Loucy (cell line): ENCODE results near the gene VANGL2.

Experiments used
- H2AFZ ChIP-seq: fragments of 200-600 bp; sonication (generic); 2 replicates; pipeline ENCODE4 v1.6.0; 2016; ENCODE audit warnings: antibody characterized with exemption, mild to moderate bottlenecking, low read length, moderate library complexity
- H3F3A ChIP-seq: fragments of 200-600 bp; 2 replicates; pipeline ENCODE4 v1.6.0; 2016; ENCODE audit warnings: antibody characterized with exemption, low read depth, mild to moderate bottlenecking
- H3K27me3 ChIP-seq: fragments of 200-600 bp; sonication (generic); 2 replicates; pipeline ENCODE4 v1.6.1; 2014; ENCODE audit warnings: low read length, mild to moderate bottlenecking; ENCODE audit not compliant: insufficient read depth, poor library complexity, severe bottlenecking
- H3K36me3 ChIP-seq: fragments of 200-600 bp; sonication (generic); 2 replicates; pipeline ENCODE4 v1.6.1; 2016; ENCODE audit warnings: low read length; ENCODE audit not compliant: insufficient read depth
- H3K4me1 ChIP-seq: fragments of 200-600 bp; sonication (generic); 2 replicates; pipeline ENCODE4 v1.5.1; 2014; ENCODE audit warnings: low read length, mild to moderate bottlenecking; ENCODE audit not compliant: insufficient read depth, poor library complexity, severe bottlenecking
- H3K4me2 ChIP-seq: fragments of 200-600 bp; sonication (generic); 2 replicates; pipeline ENCODE4 v1.6.0; 2014; ENCODE audit warnings: antibody characterized with exemption, low read length, low read depth, mild to moderate bottlenecking; ENCODE audit not compliant: poor library complexity, severe bottlenecking
- H3K4me3 ChIP-seq: fragments of 200-600 bp; sonication (generic); 2 replicates; pipeline ENCODE4 v1.5.1; 2014; ENCODE audit warnings: low read length, mild to moderate bottlenecking, mixed read lengths; ENCODE audit not compliant: poor library complexity, severe bottlenecking
- H3K79me2 ChIP-seq: fragments of 200-600 bp; sonication (generic); 2 replicates; pipeline ENCODE4 v1.6.1; 2014; ENCODE audit warnings: low read length; ENCODE audit not compliant: insufficient read depth
- H3K9ac ChIP-seq: fragments of 200-600 bp; sonication (generic); 2 replicates; pipeline ENCODE4 v1.6.0; 2014; ENCODE audit warnings: mild to moderate bottlenecking, low read depth, low read length, moderate library complexity; ENCODE audit not compliant: poor library complexity, severe bottlenecking
- H3K9me2 ChIP-seq: fragments of 200-600 bp; sonication (generic); replicated peaks from 2 replicates; pipeline ENCODE4 v1.6.1; 2016; ENCODE audit warnings: low read depth, low read length, mixed read lengths
- H3K9me3 ChIP-seq: fragments of 200-600 bp; sonication (generic); 2 replicates; pipeline ENCODE4 v1.6.1; 2014; ENCODE audit warnings: mild to moderate bottlenecking, antibody characterized with exemption, low read length, low read depth; ENCODE audit not compliant: insufficient read depth
- H4K20me1 ChIP-seq: fragments of 200-600 bp; sonication (generic); 2 replicates; pipeline ENCODE4 v1.6.0; 2014; ENCODE audit warnings: antibody characterized with exemption, low read length, mild to moderate bottlenecking; ENCODE audit not compliant: insufficient read depth, poor library complexity, severe bottlenecking
- CTCF ChIP-seq: fragments of 200-600 bp; sonication (generic); conservative IDR thresholded peaks from 2 replicates; pipeline ENCODE4 v1.5.1; 2014; ENCODE audit warnings: mild to moderate bottlenecking, antibody characterized with exemption, low read length
- EZH2phosphoT487 ChIP-seq: fragments of 200-600 bp; IDR thresholded peaks from 2 replicates; pipeline ENCODE4 v1.6.1; 2018; ENCODE audit warnings: antibody characterized with exemption, mild to moderate bottlenecking, moderate library complexity, borderline replicate concordance

Gene VANGL2

GRCh38 chr1:160371756-160372155 lies 28.6 kb upstream of the VANGL2 start:
- Histone ChIP-seq H3K4me1 (peaks cover 12% of the 10 kb centered on the region), H3K9me3 (no peaks in the 10 kb centered on the region), H3F3A (no peaks in the 10 kb centered on the region), H3K9me2 (no peaks in the 10 kb centered on the region), H3K4me2 (no peak overlapping the region), H2AFZ (no peak overlapping the region), H4K20me1 (no peaks in the 10 kb centered on the region), H3K4me3 (no peak overlapping the region), H3K79me2 (no peaks in the 10 kb centered on the region), H3K27me3 (no peaks in the 10 kb centered on the region), H3K36me3 (no peaks in the 10 kb centered on the region), H3K9ac (no peak overlapping the region)
- TF ChIP-seq EZH2phosphoT487 (no peak), CTCF (no peak)

- no peaks in the 10 kb centered on the region for H3K9me3 ChIP-seq
- no peaks in the 10 kb centered on the region for H3K27me3 ChIP-seq
- H2AFZ ChIP-seq: no peak overlapping the region
- H3K9ac ChIP-seq: no peak overlapping the region
- no peak overlapping the region for H3K4me2 ChIP-seq
- H3K4me3 ChIP-seq: no peak overlapping the region
- H3F3A ChIP-seq: no peaks in the 10 kb centered on the region
- no peaks in the 10 kb centered on the region for H3K36me3 ChIP-seq
- TF ChIP-seq EZH2phosphoT487 (no peak), CTCF (no peak)
- no peaks in the 10 kb centered on the region for H3K4me1 ChIP-seq
- no peaks in the 10 kb centered on the region for H4K20me1 ChIP-seq
- H3K9me2 ChIP-seq: no peaks in the 10 kb centered on the region
- H3K79me2 ChIP-seq: no peaks in the 10 kb centered on the region
Measured at GRCh38 chr1:160373696-160374095, 26.7 kb upstream of the VANGL2 start.

GRCh38 chr1:160374306-160375110 lies 25.9 kb upstream of the VANGL2 start:
- Histone ChIP-seq H3K4me1 (no peaks in the 10 kb centered on the region), H4K20me1 (no peaks in the 10 kb centered on the region), H3K27me3 (no peaks in the 10 kb centered on the region), H2AFZ (no peak overlapping the region), H3K36me3 (no peaks in the 10 kb centered on the region), H3K4me2 (no peak overlapping the region), H3K9me2 (no peaks in the 10 kb centered on the region), H3K9me3 (no peaks in the 10 kb centered on the region), H3K79me2 (no peaks in the 10 kb centered on the region), H3K4me3 (no peak overlapping the region), H3F3A (no peaks in the 10 kb centered on the region), H3K9ac (no peak overlapping the region)
- TF ChIP-seq EZH2phosphoT487 (no peak), CTCF (no peak)
